Measurements from ENCODE around the gene NKD1.

NKD1 gene

DNA sequence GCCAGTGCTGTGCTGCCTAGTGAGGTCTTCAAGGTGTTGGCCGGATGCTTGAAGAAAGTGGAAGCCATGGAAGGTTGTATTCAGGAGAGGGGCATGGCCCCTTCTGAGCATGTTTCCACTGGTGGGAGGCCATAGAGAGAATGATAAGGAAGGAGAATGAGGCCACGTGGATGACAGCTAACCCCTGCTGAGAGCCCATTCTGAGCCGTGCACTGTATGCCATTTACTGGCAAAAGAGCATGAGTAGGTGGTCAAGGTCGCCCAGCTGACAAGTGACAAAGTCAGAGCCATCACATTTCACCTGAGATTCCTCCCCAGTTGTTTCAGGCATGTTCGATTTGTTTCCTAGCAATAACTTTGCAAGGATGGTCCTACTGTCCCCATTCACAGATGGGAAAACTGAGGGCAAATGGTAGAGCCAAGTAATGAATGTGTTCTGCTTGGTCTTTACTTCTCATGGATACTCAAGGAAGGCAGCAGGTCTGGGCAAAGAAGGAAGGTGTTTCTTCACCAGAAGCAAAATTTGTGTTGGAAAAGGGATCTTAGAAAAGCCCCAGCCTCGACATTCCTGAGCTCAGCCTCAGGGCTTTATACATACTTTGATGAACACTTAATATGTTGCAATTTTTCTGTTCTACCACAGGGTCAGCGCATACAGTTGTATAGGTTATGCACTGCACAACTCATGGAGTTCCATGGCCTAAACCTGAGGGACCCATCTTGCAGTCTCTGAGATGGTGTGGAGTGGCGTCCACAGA, 10.5 kb upstream of the NKD1 start:
- DNase-seq (ENCODE audit: low read depth), result no peak

DNA sequence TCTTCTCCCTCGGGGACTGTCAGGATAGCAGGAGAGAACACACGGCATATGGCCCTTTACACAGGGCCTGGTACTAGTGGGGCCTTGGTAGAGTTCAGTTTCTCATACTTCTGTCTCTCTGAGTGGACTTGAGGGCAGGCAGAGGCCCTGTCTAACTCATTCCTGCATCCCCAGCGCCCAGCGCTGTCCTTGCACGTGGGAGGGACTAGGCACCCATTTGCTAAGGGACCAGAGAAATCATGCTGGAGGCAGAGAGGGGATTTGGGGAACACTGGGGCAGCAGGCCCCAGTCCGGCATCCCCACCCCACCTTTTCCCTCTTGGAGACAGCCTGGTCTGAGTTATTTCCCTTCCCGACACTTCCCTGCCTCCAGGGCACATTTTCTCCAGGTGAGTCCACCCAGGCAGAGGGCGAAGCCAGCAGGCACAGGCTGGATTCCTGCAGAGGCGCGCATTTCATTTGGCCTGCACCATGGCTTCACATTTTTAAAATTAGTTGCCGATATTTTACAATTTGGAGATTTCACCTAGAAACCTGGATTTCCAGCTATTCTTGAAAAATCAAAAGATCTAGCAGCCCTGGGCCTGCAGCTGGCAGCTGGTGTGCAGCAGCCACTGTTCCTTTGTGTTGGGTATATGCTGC, 9.7 kb upstream of the NKD1 start:
- DNase-seq (ENCODE audit: low read depth), result no peak

DNA sequence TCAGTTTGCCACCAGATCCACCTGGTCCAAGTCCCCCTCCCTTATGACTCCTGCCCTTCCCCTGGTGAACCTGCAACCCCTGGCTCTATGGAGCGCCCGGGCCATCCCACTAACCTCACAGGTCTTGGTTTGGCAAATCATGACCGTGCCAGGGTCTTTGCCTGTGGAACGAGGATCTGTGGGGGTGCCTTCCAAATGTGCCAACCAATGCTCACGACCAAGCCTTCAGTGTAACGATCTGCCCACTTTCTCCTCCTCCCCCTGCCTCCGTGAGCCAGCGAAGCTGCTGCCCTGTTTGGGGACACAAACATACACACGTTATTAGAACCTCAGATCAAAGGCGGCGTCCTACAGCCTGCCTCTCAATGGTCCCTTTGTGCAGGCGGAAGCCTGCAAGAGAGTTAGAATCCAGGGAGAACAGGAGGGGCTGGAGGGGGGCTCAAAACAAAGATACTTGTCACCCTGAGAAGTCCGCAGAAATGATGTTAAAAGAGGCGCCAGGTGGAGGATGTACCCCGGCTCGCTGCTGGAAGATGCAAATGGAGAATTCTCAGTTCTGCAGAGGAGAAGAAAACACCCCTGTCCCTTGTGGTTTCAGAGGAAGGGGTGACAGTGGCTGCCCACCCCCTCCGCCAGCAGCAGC, 9.0 kb upstream of the NKD1 start:
- DNase-seq (ENCODE audit: low read depth), result no peak

DNA sequence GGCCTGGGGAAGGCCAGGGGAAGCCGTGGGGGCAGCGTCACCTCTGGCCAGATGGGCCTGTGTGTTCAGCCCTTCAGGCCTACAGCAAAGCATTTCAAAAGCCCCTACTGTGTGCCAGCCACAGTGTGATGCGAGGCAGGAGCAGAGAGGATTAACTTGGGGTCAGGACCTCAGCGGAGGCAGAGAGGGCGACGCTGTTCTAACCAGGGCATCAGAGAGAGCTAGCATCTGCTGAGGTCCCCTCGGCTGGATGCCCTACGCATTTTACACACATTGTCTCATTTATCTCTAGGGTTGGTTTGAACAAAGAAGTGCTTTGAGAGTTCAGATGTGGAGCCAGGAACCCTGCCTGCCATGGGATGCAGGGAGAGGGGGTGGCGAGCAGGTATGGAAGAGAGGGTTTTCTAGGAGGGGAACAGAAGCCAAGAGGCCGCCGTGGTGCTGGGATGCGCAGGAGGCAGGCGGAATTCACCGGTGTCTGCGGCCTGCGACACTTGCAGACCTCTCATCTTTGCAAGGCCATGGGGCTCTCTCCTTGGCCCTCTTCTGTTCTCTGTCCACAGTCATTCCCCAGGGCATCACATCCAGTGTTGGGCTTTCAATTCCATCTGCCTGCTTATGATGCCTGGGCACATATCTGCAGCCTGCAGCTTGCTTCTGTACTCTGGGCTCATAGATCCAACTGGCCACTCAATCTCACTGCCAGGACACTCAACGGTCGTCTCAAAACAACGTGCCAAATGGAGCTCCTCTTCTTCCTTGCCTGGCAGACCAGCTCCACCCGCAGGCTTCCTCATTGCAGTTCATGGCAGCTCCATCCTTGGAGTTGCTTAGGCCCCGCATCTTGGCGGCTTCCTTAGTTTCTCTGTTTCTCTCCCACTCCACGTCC, 8.1 kb upstream of the NKD1 start:
- DNase-seq (ENCODE audit: low read depth), result no peak

DNA sequence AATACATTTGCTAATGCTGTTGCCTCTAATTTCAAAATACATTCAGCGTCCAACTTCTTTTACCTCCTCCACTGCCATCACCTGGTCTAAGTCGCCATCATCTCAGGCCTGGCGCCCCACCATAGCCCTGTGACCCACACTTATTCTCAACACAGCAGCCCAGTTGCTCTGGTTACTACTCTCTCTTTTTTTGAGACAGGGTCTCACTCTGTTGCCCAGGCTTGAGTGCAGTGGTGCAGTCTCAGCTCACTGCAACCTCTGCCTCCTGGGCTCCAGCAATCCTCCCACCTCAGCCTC, 7.5 kb upstream of the NKD1 start:
- DNase-seq (ENCODE audit: low read depth), result no peak

DNA sequence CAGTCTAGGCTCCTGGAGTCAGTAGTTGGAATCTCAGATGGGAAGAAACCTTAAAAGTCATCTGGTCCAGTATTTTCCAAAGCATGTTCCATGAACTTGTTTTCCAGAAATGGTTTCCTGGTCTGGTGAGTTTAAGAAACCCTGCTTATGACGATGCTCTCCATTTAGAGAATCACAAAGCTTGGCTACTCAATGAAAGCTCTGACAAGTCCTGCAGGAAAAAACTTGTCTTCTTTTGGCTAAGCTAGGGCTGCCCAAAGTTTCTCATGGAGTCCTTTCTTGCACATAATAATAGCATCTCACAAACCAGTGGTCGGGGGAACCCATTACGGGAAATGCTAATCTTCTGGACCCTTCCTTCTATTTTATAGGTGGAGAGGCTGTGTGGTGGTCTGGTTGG, 5.5 kb upstream of the NKD1 start:
- no peak for DNase-seq (ENCODE audit: low read depth)

DNA sequence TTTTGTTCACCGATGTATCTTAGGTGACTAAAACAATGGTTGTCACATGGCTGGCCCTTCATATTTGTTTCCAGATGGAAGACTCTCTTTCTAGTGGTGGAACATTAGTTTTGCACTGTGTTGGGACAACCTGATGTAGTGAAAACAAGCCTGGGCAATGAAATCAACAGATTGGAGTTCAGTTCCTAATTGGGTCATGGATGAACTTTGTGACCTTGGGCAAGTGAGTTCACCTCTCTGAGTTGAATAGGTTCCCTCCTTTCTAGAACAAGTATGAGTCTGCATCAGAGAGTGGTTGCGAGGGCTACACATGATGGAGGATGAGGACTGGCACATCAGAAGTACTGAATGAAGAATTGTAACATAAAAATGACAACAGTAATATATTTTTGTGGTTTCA, 2.1 kb upstream of the NKD1 start:
- DNase-seq (ENCODE audit: low read depth), result no peak

DNA sequence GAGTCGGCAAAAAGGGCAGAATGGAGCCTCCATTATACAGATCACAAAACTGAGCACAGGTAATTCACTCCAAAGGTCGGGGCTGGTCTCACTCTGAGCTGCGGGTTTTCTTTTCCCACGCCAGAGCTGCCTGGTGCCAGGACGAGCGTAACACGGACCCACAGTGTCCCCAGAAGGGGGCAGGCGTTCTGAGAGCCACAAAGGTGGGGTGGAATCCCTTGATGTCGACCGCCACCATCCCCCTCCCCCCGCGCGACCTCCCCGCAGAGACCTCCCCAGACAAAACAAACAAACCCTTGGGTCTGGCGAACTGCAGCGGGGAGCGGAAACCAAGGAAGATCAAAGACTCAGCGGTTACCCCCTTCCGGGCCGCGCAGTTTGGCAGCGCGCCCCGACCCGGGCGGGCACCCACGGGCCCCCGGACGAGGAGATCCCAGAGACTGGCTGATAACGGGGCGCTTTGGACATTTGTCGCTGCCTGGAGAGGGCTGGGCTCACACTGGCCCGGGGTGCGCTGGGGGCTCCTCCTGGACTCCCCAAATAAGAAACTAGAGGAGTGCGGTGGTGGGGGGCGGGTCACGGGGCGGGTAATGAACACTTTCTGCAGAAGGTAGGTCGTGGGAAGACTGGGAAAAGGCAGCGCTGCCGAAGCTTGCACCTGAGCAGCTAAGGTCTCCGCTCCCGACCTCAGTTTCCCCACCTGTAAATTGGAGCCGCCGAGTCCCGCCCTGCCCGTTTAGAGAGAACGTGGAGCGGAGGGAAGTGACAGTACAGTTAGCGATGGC, 664 bp upstream of the NKD1 start:
- DNase-seq (ENCODE audit: low read depth), result peak; percentile 69

DNA sequence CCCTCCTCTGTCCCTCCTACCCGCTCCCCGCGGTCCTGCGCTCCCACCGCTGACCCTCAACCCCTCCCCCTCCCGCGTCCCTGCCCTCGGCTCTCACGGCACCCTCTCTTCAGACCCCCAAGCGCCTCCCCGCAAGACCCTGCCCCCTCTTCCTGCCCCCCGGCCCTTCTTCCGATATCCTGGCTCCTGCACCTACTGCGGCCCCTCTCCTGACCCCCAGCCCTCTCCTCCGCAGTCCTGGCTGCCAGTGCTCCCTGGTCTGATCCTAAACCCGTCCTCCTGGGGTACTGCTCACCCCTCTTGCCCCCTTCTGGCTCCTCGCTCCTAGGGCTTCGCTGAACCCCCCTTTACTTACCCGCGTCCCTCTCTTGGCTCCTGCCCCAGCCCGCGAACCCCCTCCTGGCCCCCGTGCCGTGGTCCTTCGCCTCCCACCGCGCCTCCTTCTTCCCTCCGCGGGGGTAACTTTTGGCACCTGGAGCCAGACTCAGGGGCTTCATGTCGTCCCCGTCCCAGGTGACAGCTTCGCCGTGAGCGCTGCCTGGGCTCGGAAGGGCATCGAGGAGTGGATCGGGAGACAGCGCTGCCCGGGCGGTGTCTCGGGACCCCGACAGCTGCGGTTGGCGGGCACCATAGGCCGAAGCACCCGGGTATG, 839 bp downstream of the NKD1 start:
- DNase-seq (ENCODE audit: low read depth), result no peak

DNA sequence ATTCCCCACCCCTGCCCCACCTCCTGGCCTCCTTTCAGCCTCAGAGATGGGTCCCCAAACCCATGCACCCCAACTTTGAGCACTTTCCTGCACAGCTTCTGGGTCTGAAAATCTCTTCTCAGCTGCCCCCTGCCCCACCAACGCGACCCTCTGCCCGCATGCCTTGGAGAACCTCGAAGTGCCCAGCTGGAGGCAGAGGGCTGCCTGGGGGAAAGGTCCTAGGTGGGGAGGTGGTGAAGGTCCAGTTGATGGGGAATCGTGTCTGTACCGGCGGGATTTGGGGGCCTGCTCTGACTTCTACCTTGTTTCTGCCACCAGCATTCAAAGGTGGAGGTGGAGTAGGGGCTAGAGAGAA, 1.3 kb downstream of the NKD1 start:
- no peak for DNase-seq (ENCODE audit: low read depth)

DNA sequence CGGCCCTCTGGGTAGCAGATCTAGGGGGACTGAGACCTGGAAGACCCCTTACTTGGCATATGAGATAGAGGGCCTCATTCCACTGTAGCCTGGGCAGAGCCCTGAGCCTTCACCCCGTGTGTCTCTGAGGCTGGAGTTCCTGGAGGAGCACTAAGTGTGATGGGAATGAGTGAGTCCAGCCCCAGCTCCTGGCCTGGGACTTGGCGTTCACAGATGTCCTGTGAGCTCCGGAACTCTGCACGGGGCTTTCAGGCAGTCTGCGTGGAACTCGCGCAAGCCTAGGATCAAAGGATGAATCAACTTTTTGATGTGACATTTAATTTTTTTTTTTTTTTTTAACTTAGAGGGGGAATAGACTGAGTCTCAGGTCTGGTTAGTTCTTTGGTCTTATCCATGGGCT, 1.8 kb downstream of the NKD1 start:
- no peak for DNase-seq (ENCODE audit: low read depth)

DNA sequence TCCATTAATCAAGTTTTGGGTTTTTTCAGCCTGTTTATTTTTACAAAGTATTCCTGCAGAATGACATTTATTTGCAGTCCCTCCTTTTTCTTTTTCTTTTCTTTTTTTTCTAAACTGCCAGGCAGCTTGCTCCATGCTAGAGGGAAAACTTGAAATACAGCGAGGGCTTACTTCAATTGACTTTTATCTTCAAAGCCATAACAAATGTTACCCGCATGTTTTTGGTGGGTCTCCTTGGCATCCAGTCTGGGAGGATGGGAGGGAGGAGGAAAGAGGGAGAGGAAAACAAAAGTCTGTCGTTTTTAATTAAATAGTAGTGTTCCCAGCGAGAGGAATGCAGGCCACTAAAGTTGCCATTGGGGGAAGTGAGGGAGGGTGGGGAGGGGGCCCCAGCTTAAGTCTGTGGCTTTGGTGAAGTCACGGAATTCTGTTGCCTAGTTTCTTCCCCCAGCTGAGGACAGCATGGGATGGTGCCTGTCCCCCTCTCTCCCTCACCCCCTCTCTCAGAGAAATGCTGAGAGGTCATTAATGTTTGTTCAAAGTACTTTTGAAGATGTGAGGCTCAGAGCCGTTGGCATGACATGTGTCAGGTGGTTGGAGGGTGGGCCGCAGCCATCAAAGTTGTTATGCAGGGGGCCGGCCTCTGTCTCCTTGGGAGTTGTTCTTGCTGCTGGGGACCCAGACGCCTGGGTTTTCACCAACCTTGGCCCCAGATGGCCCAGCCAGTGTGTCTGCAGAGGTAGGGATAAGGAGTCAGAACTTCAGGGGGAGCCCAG, 2.9 kb downstream of the NKD1 start:
- no peak for DNase-seq (ENCODE audit: low read depth)

DNA sequence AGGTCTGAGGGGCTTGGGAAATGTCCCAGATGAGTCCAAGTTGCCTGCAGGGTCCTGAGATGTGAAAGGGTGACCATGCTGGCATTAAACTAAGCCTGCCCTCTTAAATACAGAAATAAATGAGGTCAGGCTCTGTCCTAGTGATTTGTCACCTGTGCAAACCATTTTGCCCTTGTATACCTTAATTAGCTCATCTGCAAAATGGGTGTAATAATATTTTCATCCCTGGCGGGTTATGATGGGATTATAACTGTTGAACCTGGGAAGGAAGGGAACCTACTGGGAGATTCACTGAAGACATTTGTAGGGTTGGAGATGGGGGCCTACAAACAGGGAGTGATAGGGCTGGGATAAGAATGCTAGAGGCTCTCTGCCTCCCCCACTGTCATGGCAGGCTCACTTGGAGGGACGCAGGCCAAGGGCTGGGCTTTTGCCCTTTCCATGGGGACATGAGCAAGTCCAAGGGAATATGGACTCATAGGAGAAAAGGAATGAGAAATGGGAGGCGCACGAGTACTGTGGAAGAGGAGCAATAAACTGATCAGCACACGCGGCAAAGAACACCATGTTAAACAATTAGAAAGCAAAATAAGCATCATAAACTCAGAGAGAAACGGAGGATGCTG, 4.4 kb downstream of the NKD1 start:
- DNase-seq (ENCODE audit: low read depth), result no peak

DNA sequence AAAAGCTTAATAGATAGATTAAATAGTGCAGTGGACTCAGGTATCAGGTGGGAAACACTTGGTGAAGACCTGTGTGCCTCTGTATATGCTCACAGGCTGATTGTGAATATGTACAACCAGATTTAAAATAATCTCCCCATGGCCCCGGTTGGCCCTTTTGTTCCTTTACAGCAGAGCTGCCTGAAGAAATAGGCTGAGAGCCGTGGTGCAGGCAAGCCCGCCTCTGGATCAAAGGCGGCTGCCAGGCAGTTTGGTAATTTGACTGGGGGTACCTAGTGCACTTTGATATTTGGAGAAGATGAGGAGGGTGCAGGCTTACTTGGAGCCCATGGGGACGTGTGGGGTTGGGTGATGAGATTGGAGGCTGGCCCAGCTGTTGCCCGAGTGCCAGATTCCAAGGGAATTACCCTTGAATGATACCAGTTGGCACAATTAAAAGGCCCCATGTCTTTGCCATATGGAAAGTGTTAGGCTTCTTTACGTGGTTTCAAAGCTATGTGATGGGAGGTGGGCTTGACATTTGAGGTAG, 5.0 kb downstream of the NKD1 start:
- no peak for DNase-seq (ENCODE audit: low read depth)

DNA sequence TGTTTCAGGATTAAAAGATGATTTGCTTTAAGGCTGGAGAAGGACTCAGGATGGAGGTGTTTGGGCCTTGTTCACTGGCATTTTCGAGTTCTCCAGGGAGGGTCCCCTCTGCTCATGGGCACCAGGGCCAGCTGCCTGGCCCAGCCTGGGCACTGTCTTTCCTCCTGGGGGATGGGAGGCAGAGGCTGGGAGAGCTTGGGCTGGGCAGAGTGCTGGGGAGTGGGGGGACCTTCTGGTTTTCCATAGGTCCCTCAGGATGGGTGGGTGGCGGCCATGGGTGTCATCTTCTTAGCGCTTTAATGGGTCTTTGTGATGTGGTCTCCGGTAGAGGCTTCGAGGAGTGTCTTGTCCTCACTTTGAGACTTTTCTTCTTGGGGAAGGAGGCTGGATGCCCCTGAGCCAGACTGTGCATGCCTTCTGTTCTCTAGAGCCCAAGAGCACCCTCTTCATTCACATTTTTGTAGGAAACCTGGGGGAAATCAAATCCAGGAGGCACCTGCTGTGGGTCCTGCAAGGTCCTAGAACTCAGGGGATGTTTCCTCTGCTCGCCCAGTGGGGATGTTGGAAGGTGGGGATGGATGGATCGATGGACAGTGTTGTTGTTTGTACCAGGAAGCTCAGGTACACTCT, 5.7 kb downstream of the NKD1 start:
- no peak for DNase-seq (ENCODE audit: low read depth)

DNA sequence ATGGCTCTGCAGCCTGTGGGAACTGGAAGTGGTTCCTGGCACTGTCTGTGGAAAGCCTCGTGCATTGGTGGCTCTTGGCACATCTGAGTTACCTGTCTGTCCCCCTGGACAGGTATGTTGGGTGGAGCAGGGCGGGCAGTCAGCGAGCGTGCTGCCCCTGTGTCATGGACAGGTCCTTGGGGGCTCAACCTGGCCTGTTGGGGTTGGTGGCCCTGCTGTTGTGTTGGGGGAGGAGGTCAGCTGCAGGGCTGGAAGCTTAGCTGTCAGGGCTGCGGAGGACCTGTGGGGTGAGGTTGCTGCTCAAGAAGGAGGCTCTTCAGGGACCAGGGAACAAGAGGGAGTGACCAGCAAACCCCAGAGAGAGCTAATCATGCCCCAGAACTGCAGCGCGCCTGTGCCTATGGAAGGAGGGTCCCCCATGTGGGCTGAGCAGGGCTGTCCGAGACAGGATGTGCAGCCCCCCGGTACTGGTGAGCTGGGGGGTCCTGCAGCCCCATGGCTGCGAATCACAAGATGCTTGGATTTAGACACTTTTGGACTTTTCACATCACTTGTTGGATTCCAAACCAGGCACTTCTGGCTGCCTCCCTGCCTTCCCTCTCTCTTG, 7.2 kb downstream of the NKD1 start:
- DNase-seq (ENCODE audit: low read depth), result no peak

DNA sequence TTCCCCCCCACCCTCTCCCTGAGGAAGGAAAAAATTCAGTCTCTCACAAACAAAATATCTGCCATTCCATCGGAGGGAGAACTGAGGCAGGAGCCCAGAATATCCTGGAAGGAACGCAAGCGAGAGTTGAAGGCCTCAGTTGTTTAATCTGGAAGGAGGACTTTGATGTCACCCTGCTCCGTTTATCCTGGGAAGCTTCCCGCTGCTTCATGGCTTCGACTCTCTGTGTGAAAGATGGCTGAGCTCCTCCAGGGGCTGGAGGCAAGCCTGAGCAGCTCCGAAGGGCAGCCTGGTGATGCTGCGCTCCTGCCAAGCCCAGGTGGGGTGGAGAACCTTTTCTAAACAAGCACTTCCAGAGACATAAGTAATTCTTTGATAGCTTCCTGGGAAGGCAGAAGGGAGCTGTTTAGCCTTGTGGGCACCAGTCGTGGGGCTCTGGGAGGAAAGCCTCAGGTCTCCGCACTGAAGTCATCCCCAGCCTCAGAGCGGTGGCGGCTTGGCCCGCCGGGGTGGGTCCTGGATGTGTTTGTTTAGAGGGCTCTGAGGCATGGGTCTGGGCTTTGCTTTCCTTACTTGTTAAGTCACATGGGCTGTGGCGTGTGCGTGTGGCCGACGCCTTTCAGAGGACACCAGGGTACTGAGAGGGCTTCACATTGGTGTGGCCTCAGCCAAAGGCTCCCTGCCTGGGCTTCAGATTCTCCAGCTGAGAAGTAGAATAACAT, 7.9 kb downstream of the NKD1 start:
- no peak for DNase-seq (ENCODE audit: low read depth)

DNA sequence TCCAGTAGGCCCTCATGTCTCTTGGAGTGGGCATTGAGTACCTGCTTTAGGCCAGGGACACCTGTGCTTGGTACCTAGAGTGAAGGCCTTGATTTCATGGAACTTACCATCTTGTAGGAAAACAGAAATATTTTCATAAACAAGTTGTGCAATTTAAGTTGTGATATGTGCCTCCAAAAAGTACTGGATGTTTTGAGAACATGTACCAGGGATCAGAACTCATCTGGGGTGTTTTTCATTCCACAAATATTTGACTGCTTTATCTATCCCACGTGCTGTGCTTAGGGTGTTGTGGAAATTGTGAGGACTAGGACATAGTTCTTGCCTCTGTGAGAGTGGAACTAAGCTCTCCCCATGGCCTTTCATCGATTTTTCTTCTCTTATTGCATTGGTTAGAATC, 8.8 kb downstream of the NKD1 start:
- DNase-seq (ENCODE audit: low read depth), result no peak

All from stimulated activated CD8-positive, alpha-beta memory T cell treated with anti-CD3 and anti-CD28 coated beads, Interleukin-12 subunit alpha, Interleukin-12 subunit beta, amount 100 ng/mL, for 4 hours (primary cell).